ENCODE results near the gene GALNT9.
A peak's percentile ranks its signal among the peaks of the same experiment; 100 is the strongest.

DNA sequence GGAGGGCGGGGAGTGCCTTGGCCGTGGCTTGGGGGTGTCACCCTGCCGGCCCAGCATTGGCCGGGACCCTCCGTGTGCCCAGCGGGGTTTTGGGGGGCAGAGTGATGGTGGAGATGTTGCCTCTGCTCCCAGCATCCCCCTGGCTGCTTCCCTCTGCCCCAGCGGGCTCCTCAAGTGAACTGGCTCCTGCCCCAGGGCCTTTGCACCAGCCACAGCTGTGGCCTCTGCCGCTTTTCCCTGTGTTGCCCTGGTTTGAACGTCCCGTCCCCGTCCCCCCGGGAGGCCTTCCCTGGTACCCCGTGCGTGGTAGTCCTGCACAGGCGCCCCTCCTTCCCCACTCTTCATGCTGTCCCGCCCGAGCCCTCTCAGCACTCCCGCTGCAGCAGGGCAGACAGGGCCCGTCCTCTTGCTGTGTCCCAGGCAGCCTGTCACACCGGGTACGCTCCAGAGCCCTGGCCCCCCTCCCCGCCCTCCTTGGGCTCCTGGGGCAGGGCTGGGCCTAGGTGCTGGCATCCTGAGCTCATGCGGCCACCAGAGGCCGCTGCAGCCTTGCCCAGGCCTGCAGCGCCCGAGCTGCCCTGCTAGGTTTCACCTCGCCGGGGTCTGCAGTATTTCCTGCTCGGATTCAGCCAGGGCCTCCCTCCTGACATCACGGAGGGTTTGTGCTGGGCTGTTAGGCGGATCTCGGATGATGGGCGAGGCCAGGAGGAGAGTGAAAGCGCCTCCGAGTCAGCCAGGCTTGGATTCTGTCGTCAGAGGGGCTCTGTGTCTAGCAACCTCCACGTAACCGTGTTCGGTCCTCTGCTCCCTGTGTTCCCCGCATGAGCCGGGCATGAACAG lies 175.7 kb downstream of the GALNT9 start:
- TF ChIP-seq, protein P1, sequence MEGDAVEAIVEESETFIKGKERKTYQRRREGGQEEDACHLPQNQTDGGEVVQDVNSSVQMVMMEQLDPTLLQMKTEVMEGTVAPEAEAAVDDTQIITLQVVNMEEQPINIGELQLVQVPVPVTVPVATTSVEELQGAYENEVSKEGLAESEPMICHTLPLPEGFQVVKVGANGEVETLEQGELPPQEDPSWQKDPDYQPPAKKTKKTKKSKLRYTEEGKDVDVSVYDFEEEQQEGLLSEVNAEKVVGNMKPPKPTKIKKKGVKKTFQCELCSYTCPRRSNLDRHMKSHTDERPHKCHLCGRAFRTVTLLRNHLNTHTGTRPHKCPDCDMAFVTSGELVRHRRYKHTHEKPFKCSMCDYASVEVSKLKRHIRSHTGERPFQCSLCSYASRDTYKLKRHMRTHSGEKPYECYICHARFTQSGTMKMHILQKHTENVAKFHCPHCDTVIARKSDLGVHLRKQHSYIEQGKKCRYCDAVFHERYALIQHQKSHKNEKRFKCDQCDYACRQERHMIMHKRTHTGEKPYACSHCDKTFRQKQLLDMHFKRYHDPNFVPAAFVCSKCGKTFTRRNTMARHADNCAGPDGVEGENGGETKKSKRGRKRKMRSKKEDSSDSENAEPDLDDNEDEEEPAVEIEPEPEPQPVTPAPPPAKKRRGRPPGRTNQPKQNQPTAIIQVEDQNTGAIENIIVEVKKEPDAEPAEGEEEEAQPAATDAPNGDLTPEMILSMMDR (IDR thresholded peaks at IDR 0.05): peak; percentile 86 to 96 (median 88)
- no peak for TF ChIP-seq POLR2A (IDR thresholded peaks at IDR 0.05; ENCODE audit: low read depth)
- no peak for TF ChIP-seq POLR2AphosphoS5 (IDR thresholded peaks at IDR 0.05)
